ENCODE results near the gene HGF.

- TF ChIP-seq CTCF (conservative IDR thresholded peaks at IDR 0.05; ENCODE audit: low read depth, low read length) (no peak), EZH2 (IDR thresholded peaks at IDR 0.05; ENCODE audit: low read length, unreplicated experiment) (no peak), EZH2phosphoT487 (IDR thresholded peaks at IDR 0.05; ENCODE audit: borderline replicate concordance, low read length) (no peak)
Measured at GRCh38 chr7:81676813-81677212, 93.0 kb downstream of the HGF start.
